GM23338 (cell line): ENCODE data around the gene CENPV. TPM values are rescaled to one million over a fixed set of nuclear protein-coding genes. Genes with fewer than 3 reads are reported as not detected.
"Not testable (repeated sequence)": the region's sequence is repeated elsewhere in the genome, so short reads cannot be mapped to it uniquely, and the experiment has no call there.

Source experiments
- ATAC-seq: fragments of 200-7000 bp; cut with Tn5 transposase; 3 replicates; pipeline ENCODE4 v1.9.1; 2020
- DNase-seq: peaks from one replicate; pipeline ENCODE4 v3.0.0-alpha.2; 2015; ENCODE audit warnings: low spot score
- H2AFZ ChIP-seq: fragments of 200-600 bp; sonication (generic); 2 replicates; pipeline ENCODE4 v1.8.0; 2016; ENCODE audit warnings: antibody characterized with exemption, mild to moderate bottlenecking, moderate library complexity
- H3F3A ChIP-seq: fragments of 200-600 bp; sonication (generic); replicated peaks from 2 replicates; pipeline ENCODE4 v1.8.0; 2017; ENCODE audit warnings: antibody characterized with exemption, mixed run types, low read depth
- H3K27ac ChIP-seq: fragments of 200-600 bp; sonication (generic); 2 replicates; pipeline ENCODE4 v1.6.1; 2016; ENCODE audit warnings: low read depth
- H3K27me3 ChIP-seq: fragments of 200-600 bp; sonication (generic); 2 replicates; pipeline ENCODE4 v1.8.0; 2016; ENCODE audit warnings: mild to moderate bottlenecking, mixed run types, moderate library complexity; ENCODE audit not compliant: insufficient read depth
- H3K36me3 ChIP-seq: fragments of 200-600 bp; sonication (generic); 2 replicates; pipeline ENCODE4 v1.8.0; 2016; ENCODE audit warnings: mild to moderate bottlenecking; ENCODE audit not compliant: insufficient read depth
- H3K4me1 ChIP-seq: fragments of 200-600 bp; sonication (generic); 2 replicates; pipeline ENCODE4 v1.8.0; 2016; ENCODE audit warnings: mild to moderate bottlenecking, moderate library complexity; ENCODE audit not compliant: insufficient read depth
- H3K4me2 ChIP-seq: fragments of 200-600 bp; sonication (generic); 2 replicates; pipeline ENCODE4 v1.7.1; 2017; ENCODE audit warnings: mixed run types
- H3K4me3 ChIP-seq: fragments of 200-600 bp; sonication (generic); 2 replicates; pipeline ENCODE4 v1.6.1; 2016; ENCODE audit warnings: mixed run types
- H3K79me2 ChIP-seq: fragments of 200-600 bp; sonication (generic); replicated peaks from 2 replicates; pipeline ENCODE4 v1.8.0; 2017; ENCODE audit warnings: mild to moderate bottlenecking; ENCODE audit not compliant: insufficient read depth
- H3K9me2 ChIP-seq: fragments of 200-600 bp; sonication (generic); 2 replicates; pipeline ENCODE4 v1.8.0; 2017; ENCODE audit not compliant: insufficient read depth
- H4K20me1 ChIP-seq: fragments of 200-600 bp; sonication (generic); replicated peaks from 2 replicates; pipeline ENCODE4 v1.8.0; 2017; ENCODE audit warnings: mild to moderate bottlenecking; ENCODE audit not compliant: insufficient read depth
- H3K27ac Mint-ChIP-seq: 2 replicates; pipeline ENCODE4 v1.8.0; 2020; ENCODE audit warnings: inconsistent platforms, mild to moderate bottlenecking, moderate library complexity, mixed read lengths
- H3K27me3 Mint-ChIP-seq: 3 replicates; pipeline ENCODE4 v1.8.0; 2022; ENCODE audit warnings: low read depth, mild to moderate bottlenecking, moderate library complexity, mixed read lengths, inconsistent platforms; ENCODE audit not compliant: insufficient read depth, poor library complexity
- H3K36me3 Mint-ChIP-seq: 3 replicates; pipeline ENCODE4 v1.8.0; 2021; ENCODE audit warnings: low read depth, mild to moderate bottlenecking, inconsistent platforms, moderate library complexity, mixed read lengths
- H3K4me1 Mint-ChIP-seq: 3 replicates; pipeline ENCODE4 v1.8.0; 2020; ENCODE audit warnings: mild to moderate bottlenecking, inconsistent platforms, mixed read lengths
- H3K4me3 Mint-ChIP-seq: 3 replicates; pipeline ENCODE4 v1.8.0; 2021; ENCODE audit warnings: moderate library complexity, mild to moderate bottlenecking, inconsistent platforms, mixed read lengths
- H3K9me3 Mint-ChIP-seq: 3 replicates; pipeline ENCODE4 v1.8.0; 2020; ENCODE audit warnings: moderate library complexity, mild to moderate bottlenecking, inconsistent platforms, mixed read lengths
- CREB1 ChIP-seq: fragments of 250-450 bp; sonication (Bioruptor Pico); IDR thresholded peaks from 2 replicates; pipeline ENCODE4 v1.5.0; 2020; ENCODE audit warnings: low read depth, mild to moderate bottlenecking, moderate library complexity
- EZH2 ChIP-seq: fragments of 200-600 bp; sonication (generic); IDR thresholded peaks from one replicate; pipeline ENCODE4 v1.8.0; 2017; ENCODE audit warnings: antibody characterized with exemption, mild to moderate bottlenecking, low read depth; ENCODE audit not compliant: unreplicated experiment
- EZH2phosphoT487 ChIP-seq: fragments of 200-600 bp; sonication (generic); IDR thresholded peaks from one replicate; pipeline ENCODE4 v1.8.1; 2018; ENCODE audit warnings: antibody characterized with exemption; ENCODE audit not compliant: unreplicated experiment
- NANOG ChIP-seq: IDR thresholded peaks from 2 replicates; pipeline ENCODE4 v1.6.1; 2016; ENCODE audit warnings: antibody characterized with exemption, borderline replicate concordance
- POLR2AphosphoS5 ChIP-seq: IDR thresholded peaks from 2 replicates; pipeline ENCODE4 v1.6.1; 2016; ENCODE audit warnings: antibody characterized with exemption, low read depth
- STAT1 ChIP-seq: IDR thresholded peaks from one replicate; pipeline ENCODE4 v1.6.1; 2016; ENCODE audit warnings: antibody characterized with exemption; ENCODE audit not compliant: unreplicated experiment
- ZNF114 ChIP-seq: fragments of 250-450 bp; sonication (Bioruptor Pico); IDR thresholded peaks from 2 replicates; pipeline ENCODE4 v1.5.0; 2020; ENCODE audit warnings: mild to moderate bottlenecking, moderate library complexity
- ZNF462 ChIP-seq: fragments of 250-450 bp; sonication (Bioruptor Pico); IDR thresholded peaks from 2 replicates; pipeline ENCODE4 v1.5.0; 2020; ENCODE audit warnings: mild to moderate bottlenecking, moderate library complexity
- polyA plus RNA-seq: library from polyadenylated mRNA; unstranded; fragments of >200 nt; fragmentation: Nextera tagmentation; extraction: Ambion mirVana; gene quantifications from 2 replicates; pipeline ENCODE4 v1.2.1, GENCODE V29; 2016
- total RNA-seq: library from RNA; depleted of rRNA; stranded (reverse); fragments of >200 nt; shearing (Covaris generic); gene quantifications from 2 replicates; pipeline ENCODE4 v1.2.3, GENCODE V29; 2014
- TF ChIP-seq, protein P1 (sequence below), 2 experiments: fragments of 200-600 bp in 1 of 2; sonication (generic) in 1 of 2; conservative IDR thresholded peaks; 2 replicates each; pipeline versions ENCODE4 v1.5.1 to v1.6.1; 2016 to 2017; ENCODE audit warnings: antibody characterized with exemption in 2 of 2, low read depth in 2 of 2, mild to moderate bottlenecking in 2 of 2, moderate library complexity in 1 of 2
- TF ChIP-seq, protein P2 (sequence below): IDR thresholded peaks from one replicate; pipeline ENCODE4 v1.6.1; 2018; ENCODE audit warnings: antibody characterized with exemption; ENCODE audit not compliant: unreplicated experiment

CENPV gene
- total and polyA plus RNA-seq, 2 experiments from 2014 or later: 139 to 300 TPM

GRCh38 chr17:16313139-16314090 lies 39.9 kb downstream of the CENPV start (continued):
- TF ChIP-seq ZNF462 (CRISPR knock-in tag) (no peak), EZH2phosphoT487 (no peak), ZNF114 (CRISPR knock-in tag) (no peak), EZH2 (no peak), NANOG (no peak), CREB1 (CRISPR knock-in tag) (no peak), POLR2AphosphoS5 (no peak), STAT1 (no peak)
- TF ChIP-seq, protein P1, sequence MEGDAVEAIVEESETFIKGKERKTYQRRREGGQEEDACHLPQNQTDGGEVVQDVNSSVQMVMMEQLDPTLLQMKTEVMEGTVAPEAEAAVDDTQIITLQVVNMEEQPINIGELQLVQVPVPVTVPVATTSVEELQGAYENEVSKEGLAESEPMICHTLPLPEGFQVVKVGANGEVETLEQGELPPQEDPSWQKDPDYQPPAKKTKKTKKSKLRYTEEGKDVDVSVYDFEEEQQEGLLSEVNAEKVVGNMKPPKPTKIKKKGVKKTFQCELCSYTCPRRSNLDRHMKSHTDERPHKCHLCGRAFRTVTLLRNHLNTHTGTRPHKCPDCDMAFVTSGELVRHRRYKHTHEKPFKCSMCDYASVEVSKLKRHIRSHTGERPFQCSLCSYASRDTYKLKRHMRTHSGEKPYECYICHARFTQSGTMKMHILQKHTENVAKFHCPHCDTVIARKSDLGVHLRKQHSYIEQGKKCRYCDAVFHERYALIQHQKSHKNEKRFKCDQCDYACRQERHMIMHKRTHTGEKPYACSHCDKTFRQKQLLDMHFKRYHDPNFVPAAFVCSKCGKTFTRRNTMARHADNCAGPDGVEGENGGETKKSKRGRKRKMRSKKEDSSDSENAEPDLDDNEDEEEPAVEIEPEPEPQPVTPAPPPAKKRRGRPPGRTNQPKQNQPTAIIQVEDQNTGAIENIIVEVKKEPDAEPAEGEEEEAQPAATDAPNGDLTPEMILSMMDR (conservative IDR thresholded peaks at IDR 0.05; ENCODE audit: low read depth in 2 of 2): no peak
- TF ChIP-seq, protein P2, sequence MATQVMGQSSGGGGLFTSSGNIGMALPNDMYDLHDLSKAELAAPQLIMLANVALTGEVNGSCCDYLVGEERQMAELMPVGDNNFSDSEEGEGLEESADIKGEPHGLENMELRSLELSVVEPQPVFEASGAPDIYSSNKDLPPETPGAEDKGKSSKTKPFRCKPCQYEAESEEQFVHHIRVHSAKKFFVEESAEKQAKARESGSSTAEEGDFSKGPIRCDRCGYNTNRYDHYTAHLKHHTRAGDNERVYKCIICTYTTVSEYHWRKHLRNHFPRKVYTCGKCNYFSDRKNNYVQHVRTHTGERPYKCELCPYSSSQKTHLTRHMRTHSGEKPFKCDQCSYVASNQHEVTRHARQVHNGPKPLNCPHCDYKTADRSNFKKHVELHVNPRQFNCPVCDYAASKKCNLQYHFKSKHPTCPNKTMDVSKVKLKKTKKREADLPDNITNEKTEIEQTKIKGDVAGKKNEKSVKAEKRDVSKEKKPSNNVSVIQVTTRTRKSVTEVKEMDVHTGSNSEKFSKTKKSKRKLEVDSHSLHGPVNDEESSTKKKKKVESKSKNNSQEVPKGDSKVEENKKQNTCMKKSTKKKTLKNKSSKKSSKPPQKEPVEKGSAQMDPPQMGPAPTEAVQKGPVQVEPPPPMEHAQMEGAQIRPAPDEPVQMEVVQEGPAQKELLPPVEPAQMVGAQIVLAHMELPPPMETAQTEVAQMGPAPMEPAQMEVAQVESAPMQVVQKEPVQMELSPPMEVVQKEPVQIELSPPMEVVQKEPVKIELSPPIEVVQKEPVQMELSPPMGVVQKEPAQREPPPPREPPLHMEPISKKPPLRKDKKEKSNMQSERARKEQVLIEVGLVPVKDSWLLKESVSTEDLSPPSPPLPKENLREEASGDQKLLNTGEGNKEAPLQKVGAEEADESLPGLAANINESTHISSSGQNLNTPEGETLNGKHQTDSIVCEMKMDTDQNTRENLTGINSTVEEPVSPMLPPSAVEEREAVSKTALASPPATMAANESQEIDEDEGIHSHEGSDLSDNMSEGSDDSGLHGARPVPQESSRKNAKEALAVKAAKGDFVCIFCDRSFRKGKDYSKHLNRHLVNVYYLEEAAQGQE: no peak

DNA sequence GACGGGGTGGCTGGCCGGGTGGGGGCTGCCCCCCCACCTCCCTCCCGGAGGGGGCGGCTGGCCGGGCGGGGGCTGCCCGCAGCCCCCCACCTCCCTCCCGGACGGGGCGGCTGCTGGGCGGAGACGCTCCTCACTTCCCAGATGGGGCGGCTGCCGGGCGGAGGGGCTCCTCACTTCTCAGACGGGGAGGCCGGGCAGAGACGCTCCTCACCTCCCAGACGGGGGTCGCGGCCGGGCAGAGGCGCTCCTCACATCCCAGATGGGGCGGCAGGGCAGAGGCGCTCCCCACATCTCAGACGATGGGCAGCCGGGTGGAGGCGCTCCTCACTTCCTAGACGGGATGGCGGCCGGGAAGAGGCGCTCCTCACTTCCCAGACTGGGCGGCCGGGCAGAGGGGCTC lies 41.2 kb downstream of the CENPV start:
- peaks cover 34% of the 10 kb centered on the region for H3K36me3 Mint-ChIP-seq
- ATAC-seq, H3K36me3 ChIP-seq, H3K27me3 ChIP-seq, H2AFZ ChIP-seq, H3K9me2 ChIP-seq, H3K4me2 ChIP-seq, H3K27ac ChIP-seq, H3K27me3 Mint-ChIP-seq, H3K4me1 Mint-ChIP-seq, H4K20me1 ChIP-seq, H3K4me3 ChIP-seq, DNase-seq, H3K79me2 ChIP-seq, H3K4me1 ChIP-seq, H3F3A ChIP-seq, H3K27ac Mint-ChIP-seq, H3K4me3 Mint-ChIP-seq: not testable (repeated sequence)
- H3K9me3 Mint-ChIP-seq: peaks cover 26% of the 10 kb centered on the region; the same call in 2 of the 3 replicates
